Transverse colon (tissue), 4 donors: ENCODE results near the gene CDC42EP3.

Source experiments
- CTCF ChIP-seq, 5 experiments: fragments of 200-600 bp in 3 of 5; fragments of 450-650 bp in 2 of 5; sonication (generic) in 3 of 5; IDR thresholded peaks; 1 replicate in 2 of 5; 2 replicates in 3 of 5; pipeline ENCODE4 v1.5.1; 2016 to 2017; ENCODE audit warnings: antibody characterized with exemption in 5 of 5, inconsistent platforms in 3 of 5, mild to moderate bottlenecking in 2 of 5, moderate library complexity in 1 of 5
- EP300 ChIP-seq: sonication (generic); formaldehyde crosslinking; IDR thresholded peaks from one replicate; pipeline ENCODE4 v1.6.1; 2017; ENCODE audit warnings: antibody characterized with exemption, low read depth
- POLR2A ChIP-seq: fragments of 450-650 bp; IDR thresholded peaks from one replicate; pipeline ENCODE4 v1.6.1; 2016; ENCODE audit warnings: antibody characterized with exemption, mild to moderate bottlenecking, moderate library complexity
- POLR2AphosphoS5 ChIP-seq, 3 donors: sonication (generic); formaldehyde crosslinking; IDR thresholded peaks; one replicate each; pipeline ENCODE4 v1.6.1; 2016; ENCODE audit warnings: antibody characterized with exemption in 3 of 3

- no peak for TF ChIP-seq CTCF (IDR thresholded peaks at IDR 0.05)
- no peak for TF ChIP-seq POLR2A
- TF ChIP-seq POLR2AphosphoS5 (IDR thresholded peaks at IDR 0.05) = no peak
- no peak for TF ChIP-seq EP300
Measured at GRCh38 chr2:37657471-37657870, 14.0 kb downstream of the CDC42EP3 start.
